ENCODE results near the gene ABCA7.

The ABCA7 gene

DNA sequence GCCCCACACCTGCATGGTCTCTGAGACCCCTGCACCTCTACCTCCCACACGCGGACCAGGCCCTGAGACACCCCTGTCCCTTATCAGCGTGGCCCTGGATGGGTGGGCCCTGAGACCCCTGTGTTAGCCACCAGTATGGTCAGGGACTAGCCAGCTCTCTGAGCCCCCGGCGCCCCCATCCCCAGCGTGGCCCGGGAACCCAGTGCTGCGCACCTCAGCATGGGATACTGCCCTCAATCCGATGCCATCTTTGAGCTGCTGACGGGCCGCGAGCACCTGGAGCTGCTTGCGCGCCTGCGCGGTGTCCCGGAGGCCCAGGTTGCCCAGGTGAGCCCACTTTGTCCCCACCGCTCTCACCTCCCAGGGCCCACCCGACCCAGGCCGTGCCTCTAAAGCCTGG lies 22.1 kb downstream of the ABCA7 start:
- no peak overlapping the region for H2AFZ ChIP-seq (ENCODE audit: low read length)
- H3F3A ChIP-seq (ENCODE audit: insufficient read depth, low read length), result peaks cover 31% of the 10 kb centered on the region
- no peak overlapping the region for H3K9ac ChIP-seq (ENCODE audit: low read length)
- no peak overlapping the region for H3K4me2 ChIP-seq (ENCODE audit: low read depth, low read length)
- H3K4me3 ChIP-seq (ENCODE audit: low read length), result no peak overlapping the region
- TF ChIP-seq, protein P1, sequence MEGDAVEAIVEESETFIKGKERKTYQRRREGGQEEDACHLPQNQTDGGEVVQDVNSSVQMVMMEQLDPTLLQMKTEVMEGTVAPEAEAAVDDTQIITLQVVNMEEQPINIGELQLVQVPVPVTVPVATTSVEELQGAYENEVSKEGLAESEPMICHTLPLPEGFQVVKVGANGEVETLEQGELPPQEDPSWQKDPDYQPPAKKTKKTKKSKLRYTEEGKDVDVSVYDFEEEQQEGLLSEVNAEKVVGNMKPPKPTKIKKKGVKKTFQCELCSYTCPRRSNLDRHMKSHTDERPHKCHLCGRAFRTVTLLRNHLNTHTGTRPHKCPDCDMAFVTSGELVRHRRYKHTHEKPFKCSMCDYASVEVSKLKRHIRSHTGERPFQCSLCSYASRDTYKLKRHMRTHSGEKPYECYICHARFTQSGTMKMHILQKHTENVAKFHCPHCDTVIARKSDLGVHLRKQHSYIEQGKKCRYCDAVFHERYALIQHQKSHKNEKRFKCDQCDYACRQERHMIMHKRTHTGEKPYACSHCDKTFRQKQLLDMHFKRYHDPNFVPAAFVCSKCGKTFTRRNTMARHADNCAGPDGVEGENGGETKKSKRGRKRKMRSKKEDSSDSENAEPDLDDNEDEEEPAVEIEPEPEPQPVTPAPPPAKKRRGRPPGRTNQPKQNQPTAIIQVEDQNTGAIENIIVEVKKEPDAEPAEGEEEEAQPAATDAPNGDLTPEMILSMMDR (IDR thresholded peaks at IDR 0.05; ENCODE audit: low read length), result no peak
- TF ChIP-seq EZH2phosphoT487 (IDR thresholded peaks at IDR 0.05; ENCODE audit: low read length) (no peak), EZH2 (optimal IDR thresholded peaks at IDR 0.05; ENCODE audit: low read depth, low read length) (no peak)
- H4K20me1 ChIP-seq (ENCODE audit: insufficient read depth, low read length), result no peaks in the 10 kb centered on the region
- H3K9me2 ChIP-seq (replicated peaks; ENCODE audit: insufficient read depth, low read length), result no peaks in the 10 kb centered on the region
- H3K27ac ChIP-seq (ENCODE audit: low read length), result no peak overlapping the region
- DNase-seq, result no peak
- H3K79me2 ChIP-seq (ENCODE audit: low read length), result peaks cover 4% of the 10 kb centered on the region
- peaks cover 17% of the 10 kb centered on the region; the same call in 1 of the 2 replicates for H3K4me1 ChIP-seq (ENCODE audit: low read length)
- no peaks in the 10 kb centered on the region for H3K36me3 ChIP-seq (replicated peaks; ENCODE audit: insufficient read depth, low read length)
- no peaks in the 10 kb centered on the region for H3K9me3 ChIP-seq (replicated peaks; ENCODE audit: insufficient read depth, low read length)
- no peaks in the 10 kb centered on the region for H3K27me3 ChIP-seq (replicated peaks; ENCODE audit: insufficient read depth, low read length)

DNA sequence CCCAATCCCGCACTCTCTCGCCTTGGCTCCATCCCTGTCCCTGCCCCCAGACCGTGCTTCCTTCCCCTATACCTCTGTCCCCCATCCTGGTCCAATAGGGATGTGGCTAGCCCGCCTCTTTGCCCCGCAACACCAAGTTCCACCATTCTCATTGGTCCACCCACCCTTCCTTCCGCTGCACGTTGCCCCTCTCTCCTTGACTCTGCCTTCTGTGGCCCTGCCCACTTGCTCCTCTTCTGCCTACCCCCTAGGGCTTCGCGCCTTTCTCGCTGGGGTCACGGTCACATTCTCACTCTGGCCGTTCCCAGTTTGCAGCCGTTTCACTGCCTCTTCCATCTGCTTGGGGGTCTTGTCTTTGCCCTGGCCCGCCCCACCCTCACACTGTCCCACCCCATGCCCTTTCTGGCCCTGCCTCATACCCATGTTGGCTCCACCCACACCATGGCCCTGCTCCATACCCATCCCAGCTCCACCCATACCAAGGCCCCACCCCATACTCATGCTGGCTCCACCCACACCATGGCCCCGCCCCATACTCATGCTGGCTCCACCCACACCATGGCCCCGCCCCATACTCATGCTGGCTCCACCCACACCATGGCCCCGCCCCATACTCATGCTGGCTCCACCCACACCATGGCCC lies 22.6 kb downstream of the ABCA7 start:
- no peak overlapping the region for H3K9ac ChIP-seq (ENCODE audit: low read length)
- H4K20me1 ChIP-seq (ENCODE audit: insufficient read depth, low read length), result no peaks in the 10 kb centered on the region
- H3K36me3 ChIP-seq (replicated peaks; ENCODE audit: insufficient read depth, low read length), result no peaks in the 10 kb centered on the region
- H3K9me3 ChIP-seq (replicated peaks; ENCODE audit: insufficient read depth, low read length), result no peaks in the 10 kb centered on the region
- TF ChIP-seq EZH2phosphoT487 (IDR thresholded peaks at IDR 0.05; ENCODE audit: low read length), result no peak
- no peak overlapping the region for H2AFZ ChIP-seq (ENCODE audit: low read length)
- no peak overlapping the region for H3K4me3 ChIP-seq (ENCODE audit: low read length)
- peaks cover 17% of the 10 kb centered on the region; the same call in 1 of the 2 replicates for H3K4me1 ChIP-seq (ENCODE audit: low read length)
- H3F3A ChIP-seq (ENCODE audit: insufficient read depth, low read length), result peaks cover 35% of the 10 kb centered on the region
- H3K27me3 ChIP-seq (replicated peaks; ENCODE audit: insufficient read depth, low read length), result no peaks in the 10 kb centered on the region
- no peak overlapping the region for H3K27ac ChIP-seq (ENCODE audit: low read length)
- no peak for DNase-seq
- H3K4me2 ChIP-seq (ENCODE audit: low read depth, low read length), result no peak overlapping the region
- peaks cover 10% of the 10 kb centered on the region for H3K79me2 ChIP-seq (ENCODE audit: low read length)
- no peaks in the 10 kb centered on the region for H3K9me2 ChIP-seq (replicated peaks; ENCODE audit: insufficient read depth, low read length)

DNA sequence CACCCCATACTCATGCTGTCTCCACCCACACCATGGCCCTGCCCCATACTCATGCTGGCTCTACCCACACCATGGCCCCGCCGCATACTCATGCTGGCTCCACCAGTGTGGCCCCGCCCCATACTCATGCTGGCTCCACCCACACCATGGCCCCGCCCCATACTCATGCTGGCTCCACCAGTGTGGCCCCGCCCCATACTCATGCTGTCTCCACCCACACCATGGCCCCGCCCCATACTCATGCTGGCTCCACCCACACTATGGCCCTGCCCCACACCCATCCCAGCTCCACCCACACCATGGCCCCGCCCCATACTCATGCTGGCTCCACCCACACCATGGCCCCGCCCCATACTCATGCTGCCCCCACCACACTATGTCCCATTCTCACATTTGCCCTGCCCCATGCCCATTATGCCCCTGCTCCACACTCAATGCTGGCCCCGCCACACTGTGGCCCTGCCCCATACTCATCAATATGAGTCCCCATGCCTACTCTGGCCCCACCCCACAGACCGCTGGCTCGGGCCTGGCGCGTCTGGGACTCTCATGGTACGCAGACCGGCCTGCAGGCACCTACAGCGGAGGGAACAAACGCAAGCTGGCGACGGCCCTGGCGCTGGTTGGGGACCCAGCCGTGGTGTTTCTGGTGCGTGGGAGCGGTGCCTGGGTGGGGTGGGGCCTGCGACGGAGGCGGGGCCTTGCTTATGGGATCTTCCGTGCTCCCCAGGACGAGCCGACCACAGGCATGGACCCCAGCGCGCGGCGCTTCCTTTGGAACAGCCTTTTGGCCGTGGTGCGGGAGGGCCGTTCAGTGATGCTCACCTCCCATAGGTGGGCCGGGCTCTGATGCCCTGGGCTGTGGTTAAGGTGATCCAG lies 23.4 kb downstream of the ABCA7 start:
- Histone ChIP-seq H3K27me3 (replicated peaks; ENCODE audit: insufficient read depth, low read length) (no peaks in the 10 kb centered on the region), H3K9ac (ENCODE audit: low read length) (no peak overlapping the region), H3F3A (ENCODE audit: insufficient read depth, low read length) (peaks cover 43% of the 10 kb centered on the region), H4K20me1 (ENCODE audit: insufficient read depth, low read length) (no peaks in the 10 kb centered on the region), H3K4me3 (ENCODE audit: low read length) (no peak overlapping the region), H3K4me2 (ENCODE audit: low read depth, low read length) (no peak overlapping the region), H3K36me3 (replicated peaks; ENCODE audit: insufficient read depth, low read length) (no peaks in the 10 kb centered on the region), H2AFZ (ENCODE audit: low read length) (no peak overlapping the region), H3K4me1 (ENCODE audit: low read length) (peaks cover 17% of the 10 kb centered on the region; the same call in 1 of the 2 replicates), H3K79me2 (ENCODE audit: low read length) (peaks cover 17% of the 10 kb centered on the region), H3K27ac (ENCODE audit: low read length) (no peak overlapping the region), H3K9me2 (replicated peaks; ENCODE audit: insufficient read depth, low read length) (no peaks in the 10 kb centered on the region), H3K9me3 (replicated peaks; ENCODE audit: insufficient read depth, low read length) (no peaks in the 10 kb centered on the region)
- DNase-seq, result peak; percentile 73
- TF ChIP-seq EZH2 (optimal IDR thresholded peaks at IDR 0.05; ENCODE audit: low read depth, low read length), result no peak
- TF ChIP-seq EZH2phosphoT487 (IDR thresholded peaks at IDR 0.05; ENCODE audit: low read length), result no peak
- TF ChIP-seq, protein P1 (IDR thresholded peaks at IDR 0.05; ENCODE audit: low read length), result no peak
